NCI-H82 treated with DMSO at 0.1 percent for 48 hours (cell line): ENCODE results near the gene IL18BP.

Source experiments
- DNase-seq: peaks from one replicate; lab custom pipeline; 2025; ENCODE audit not compliant: unreplicated experiment; lab: John Stamatoyannopoulos, UW

Gene IL18BP

DNA sequence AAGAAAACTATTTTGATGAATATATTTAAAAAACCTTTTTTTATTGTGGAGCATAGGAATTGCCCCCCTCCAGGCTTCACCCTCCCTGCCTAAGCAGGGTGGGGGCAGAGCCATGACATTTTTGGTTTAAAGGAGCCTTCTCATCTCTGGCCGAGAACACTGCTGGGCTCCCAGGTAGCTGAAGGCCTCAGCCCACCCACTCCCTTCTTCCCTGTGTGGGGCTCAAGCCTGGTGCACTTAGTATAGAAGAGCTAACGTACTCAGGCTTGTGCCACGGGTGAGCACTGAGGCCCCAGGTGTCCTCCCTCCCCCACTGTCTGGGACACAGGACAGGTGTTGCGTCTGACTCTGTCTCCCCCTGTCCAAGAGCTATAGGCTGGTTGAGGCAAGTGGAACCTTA is 2.2 kb upstream of the IL18BP start:
- DNase-seq, result no peak

GRCh38 chr11:71996946-71997345 is 1.8 kb upstream of the IL18BP start:
- DNase-seq, result no peak

DNA sequence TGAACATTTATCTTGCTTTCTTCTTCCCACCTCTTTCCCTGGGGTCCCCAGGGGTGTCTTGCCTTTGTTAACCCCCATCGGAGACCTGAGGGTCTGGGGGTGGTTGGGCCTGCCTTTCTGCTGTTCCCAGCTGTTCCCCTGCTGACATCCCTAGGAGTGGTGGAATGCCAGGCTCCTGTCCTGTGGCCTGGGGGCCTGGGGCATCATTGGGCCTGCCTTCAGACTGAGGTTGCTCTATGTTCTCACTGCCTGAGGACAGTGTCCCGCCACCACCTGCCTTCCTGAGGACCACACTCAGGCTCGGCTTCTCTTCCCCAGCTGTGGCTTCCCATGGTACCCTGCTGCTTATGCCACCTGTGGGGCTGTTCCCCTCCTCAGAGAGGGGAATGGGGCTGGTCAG is 1.1 kb upstream of the IL18BP start:
- DNase-seq, result no peak

DNA sequence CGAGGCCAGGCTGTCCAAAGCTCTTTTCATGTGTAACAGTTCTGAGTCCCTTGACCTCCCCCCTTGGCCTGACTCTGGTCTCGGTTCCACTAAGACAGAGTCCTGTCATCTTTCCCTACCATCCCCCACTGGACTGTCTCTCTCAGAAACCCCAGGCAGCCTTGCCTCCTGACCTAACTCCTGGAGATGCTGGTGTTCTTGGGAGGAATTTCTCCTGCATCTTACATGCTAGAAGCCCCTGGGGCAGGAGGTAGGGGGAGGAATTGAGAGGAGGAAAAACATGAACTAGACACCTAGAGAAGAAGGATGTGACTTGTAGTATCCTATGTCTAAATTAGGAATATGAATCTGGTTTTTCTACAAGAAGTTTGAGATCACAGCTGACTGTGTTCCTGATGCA is 648 bp upstream of the IL18BP start:
- no peak for DNase-seq

DNA sequence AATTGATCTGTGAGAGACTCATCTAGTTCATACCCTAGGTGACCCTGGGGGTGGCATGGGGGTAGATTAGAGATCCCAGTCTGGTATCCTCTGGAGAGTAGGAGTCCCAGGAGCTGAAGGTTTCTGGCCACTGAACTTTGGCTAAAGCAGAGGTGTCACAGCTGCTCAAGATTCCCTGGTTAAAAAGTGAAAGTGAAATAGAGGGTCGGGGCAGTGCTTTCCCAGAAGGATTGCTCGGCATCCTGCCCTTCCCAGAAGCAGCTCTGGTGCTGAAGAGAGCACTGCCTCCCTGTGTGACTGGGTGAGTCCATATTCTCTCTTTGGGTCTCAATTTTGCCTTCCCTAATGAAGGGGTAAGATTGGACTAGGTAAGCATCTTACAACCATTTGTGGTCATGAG is 653 bp downstream of the IL18BP start:
- DNase-seq, result no peak

DNA sequence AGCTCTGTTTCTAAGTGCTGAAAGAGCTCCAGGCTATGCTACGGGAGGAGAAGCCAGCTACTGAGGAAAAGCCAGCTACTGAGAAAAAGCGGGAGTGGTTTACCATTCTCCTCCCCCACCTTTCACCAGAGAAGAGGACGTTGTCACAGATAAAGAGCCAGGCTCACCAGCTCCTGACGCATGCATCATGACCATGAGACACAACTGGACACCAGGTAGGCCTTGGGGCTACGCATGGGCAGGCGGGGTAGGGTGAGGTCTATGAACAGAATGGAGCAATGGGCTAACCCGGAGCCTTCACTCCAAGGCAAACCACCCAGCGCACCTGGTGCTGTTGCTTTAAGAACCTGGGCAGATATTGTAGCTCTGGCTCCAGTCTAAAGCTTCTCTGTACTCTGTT is 1.1 kb downstream of the IL18BP start:
- no peak for DNase-seq

DNA sequence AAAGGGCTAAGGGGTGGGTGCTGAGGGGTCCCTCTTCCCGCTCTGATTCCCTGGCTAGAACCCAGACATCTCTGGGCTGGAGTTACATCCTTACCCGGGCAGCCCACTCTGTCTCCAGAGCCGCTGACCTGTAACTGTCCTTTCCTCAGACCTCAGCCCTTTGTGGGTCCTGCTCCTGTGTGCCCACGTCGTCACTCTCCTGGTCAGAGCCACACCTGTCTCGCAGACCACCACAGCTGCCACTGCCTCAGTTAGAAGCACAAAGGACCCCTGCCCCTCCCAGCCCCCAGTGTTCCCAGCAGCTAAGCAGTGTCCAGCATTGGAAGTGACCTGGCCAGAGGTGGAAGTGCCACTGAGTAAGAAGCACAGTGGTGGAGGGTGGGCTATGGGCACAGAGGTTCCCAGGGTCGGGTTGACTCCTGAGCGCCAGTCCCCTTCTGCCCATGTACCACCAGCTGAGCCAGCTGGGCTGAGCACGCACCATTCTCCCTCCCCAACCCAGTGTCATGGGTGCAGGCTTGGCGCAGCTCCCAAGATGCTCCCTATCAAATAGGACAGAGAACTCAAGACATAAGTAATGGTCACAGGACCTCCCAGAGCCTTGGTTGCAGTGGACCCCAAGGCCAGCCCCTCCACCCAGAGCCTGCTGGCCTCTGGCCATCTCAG is 1.6 kb downstream of the IL18BP start:
- DNase-seq, result no peak

DNA sequence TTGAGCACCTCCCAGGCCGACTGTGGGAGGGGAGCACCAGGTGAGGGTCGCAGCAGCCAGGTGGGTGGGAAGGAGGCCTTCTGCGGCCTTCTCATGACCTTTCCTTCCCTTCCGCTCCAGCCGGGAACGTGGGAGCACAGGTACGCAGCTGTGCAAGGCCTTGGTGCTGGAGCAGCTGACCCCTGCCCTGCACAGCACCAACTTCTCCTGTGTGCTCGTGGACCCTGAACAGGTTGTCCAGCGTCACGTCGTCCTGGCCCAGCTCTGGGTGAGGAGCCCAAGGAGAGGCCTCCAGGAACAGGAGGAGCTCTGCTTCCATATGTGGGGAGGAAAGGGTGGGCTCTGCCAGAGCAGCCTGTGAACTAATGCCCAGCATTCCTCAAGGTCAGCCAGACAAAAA is 2.6 kb downstream of the IL18BP start:
- no peak for DNase-seq

GRCh38 chr11:72001834-72002591 is 3.3 kb downstream of the IL18BP start:
- no peak for DNase-seq

GRCh38 chr11:72002841-72003775 is 4.4 kb downstream of the IL18BP start:
- no peak for DNase-seq

DNA sequence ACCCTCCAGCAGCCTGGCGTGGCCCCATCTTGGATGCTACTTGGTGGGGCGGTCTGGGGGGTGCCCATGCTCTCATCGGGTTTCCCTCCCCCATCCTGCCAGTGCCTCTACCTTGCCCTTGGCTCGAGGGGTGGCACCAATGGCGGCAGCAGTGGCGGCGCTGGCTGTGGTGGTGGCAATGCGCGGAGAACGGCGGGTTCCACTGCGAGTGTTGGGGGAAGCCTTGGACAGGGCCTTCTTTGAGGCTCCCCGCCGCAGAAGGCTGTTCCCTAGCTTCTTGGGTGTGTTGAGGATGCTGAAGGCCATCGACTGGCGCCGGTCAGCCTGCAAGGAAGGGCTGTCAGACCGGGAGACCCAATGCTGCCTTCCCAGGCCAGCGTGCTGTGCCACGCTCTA is 5.1 kb downstream of the IL18BP start:
- no peak for DNase-seq

GRCh38 chr11:72004515-72005346 is 6.0 kb downstream of the IL18BP start:
- no peak for DNase-seq

DNA sequence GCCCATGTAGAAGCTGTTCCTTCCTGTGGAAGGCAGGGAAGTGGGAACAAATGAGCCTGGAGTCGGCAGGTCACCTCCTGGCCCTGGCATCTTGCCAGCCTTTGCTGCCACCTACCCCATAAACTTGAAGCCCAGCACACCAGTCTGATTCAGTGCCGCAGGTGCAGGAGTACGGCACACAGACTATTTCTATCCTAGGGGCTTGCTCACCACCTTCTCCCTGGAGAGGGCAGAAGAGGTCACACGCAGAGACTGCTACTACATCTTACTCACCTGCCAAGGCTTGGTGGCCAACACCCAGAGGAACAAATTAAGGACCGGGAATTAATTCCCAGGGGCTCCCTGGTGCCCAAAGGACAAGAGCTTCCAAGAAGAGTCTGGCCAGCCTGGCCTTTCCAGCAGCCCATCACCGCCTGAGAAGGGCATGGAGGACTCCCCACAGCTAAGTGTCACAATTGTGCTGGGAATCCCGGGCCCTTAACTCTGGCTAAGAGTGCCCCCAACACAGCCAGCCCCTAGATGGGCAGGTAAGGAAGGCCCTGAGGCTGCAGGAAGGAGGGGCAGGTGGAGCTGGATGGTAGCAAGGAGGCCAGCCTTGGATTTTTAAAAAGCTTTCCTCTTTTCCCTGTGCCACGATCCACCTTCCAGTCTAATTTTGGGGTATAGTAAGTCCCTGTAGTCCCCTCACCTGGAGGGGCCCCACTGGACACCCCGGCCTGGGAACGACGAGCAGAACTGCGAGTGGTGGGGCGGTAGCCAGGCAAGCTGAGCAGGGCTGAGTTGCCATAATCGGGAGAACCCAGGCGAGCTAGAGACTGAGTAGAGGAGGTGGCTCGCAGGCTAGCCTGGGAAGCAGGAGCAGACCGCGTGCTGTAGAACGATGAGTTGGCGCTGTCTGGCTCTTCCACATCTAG is 6.9 kb downstream of the IL18BP start:
- no peak for DNase-seq

- no peak for DNase-seq
These were observed 7.8 kb downstream of the IL18BP start for GRCh38 chr11:72006309-72007088.

- no peak for DNase-seq
These were observed 8.4 kb downstream of the IL18BP start for GRCh38 chr11:72007089-72007476.

- DNase-seq, result no peak
These were observed 8.9 kb downstream of the IL18BP start for GRCh38 chr11:72007587-72007986.

DNA sequence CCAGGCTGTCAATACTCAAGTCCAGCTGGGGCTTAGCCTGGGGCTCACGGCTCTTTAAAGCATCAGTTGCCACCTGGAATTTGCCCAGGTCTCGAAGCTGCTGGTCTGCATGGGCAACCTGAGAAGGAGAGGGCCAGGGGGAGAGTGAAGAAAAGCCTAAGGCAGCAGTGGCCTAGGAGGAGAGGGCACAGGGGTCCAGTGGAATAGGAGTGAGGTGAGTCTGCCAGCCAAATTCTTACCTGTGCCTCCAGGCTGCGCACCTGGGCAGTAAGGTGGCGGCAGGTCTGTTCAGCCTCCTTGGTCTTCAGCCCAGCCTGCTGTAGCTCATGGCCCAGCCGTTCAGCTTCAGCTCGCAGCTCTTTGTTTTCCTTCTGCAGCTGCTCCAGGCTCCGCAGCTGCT is 10.0 kb downstream of the IL18BP start:
- no peak for DNase-seq

DNA sequence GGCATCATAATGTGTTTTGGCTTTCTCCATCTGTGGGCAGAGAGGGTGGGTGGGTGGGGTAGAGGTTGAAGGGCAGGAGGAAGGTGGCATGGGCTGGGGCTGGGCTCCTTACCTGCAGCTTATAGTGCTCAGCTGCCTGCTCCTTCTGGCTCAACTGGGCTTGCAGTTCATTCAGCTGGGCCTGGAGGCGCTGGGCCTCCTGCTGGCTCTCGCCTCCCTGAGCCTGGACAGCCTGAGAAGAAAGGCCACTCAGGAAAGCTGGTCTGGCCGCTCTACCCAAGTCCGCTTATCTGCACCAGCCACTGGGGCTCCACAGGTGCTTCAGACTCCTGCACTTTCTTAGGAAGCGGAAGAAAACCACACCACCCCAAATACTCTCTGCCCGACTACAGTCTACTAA is 10.4 kb downstream of the IL18BP start:
- DNase-seq, result no peak
